OCI-M2 (cell line): Measurements from ENCODE around the gene WNK1.
"Not testable (repeated sequence)": the region's sequence is repeated elsewhere in the genome, so short reads cannot be mapped to it uniquely, and the experiment has no call there.

Source experiments
- DNase-seq: peaks from one replicate; lab custom pipeline; 2025; ENCODE audit not compliant: unreplicated experiment; lab: John Stamatoyannopoulos, UW

The WNK1 gene

DNA sequence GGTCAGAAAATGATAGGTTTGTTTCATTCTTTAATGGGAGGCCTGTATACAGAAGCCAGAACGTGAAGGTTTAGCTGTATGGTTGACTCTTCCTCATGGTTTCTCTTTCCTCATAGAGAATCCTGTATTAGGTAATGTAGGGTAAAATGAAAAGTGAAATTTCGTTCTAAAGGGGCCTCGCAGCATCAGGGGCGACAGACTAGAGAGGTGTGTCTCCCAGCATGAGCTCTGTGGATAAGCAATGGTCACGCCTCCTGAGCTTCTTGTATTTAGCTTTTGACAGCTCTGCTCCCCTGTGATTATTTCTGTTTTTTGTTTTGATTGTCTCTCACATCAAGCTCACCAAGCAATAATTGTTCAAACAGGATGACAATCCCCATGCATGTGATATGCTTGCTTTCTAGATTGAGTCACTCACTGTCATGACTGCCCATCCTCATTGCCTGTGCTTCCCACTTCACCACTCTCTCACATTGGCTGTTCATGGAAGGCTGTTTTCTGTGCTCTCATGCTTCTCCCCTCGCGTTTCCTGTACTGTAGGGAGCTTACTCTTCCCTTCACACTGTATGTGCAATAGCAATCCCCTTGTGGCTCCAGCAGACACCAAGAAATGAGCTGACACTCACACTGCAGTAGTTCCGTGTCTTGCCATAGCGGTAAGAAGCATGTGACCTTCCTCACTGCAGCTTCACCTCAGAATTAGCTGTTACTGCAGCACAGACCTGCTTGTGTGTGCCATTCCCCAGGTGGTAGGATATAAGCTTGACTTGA lies 153.1 kb downstream of the WNK1 start:
- DNase-seq: no peak

DNA sequence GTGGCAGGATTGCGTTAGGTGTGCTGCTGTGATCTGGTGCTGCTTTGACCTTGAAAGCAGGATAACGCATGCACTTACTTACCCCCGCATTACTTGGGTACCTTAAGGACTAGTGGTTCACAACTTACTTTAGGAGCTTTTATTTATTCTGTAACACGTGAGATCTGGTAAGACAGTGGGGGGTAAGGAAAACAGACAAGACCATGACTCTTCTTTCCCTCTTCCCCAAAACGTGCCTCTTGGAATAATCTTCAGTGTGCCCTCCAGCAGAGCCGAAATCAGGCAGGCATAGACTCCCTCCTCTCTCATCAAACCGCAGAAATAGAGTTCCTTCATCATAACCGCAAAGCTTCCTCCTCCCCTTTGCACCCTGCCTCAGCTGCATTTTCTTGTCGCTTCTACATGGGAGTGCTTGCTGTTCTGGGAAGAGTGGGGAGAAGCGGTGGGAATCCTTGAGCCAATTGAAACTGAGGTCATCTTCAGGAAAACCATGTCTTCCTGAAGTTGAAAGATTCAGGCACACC lies 153.7 kb downstream of the WNK1 start:
- DNase-seq: no peak

DNA sequence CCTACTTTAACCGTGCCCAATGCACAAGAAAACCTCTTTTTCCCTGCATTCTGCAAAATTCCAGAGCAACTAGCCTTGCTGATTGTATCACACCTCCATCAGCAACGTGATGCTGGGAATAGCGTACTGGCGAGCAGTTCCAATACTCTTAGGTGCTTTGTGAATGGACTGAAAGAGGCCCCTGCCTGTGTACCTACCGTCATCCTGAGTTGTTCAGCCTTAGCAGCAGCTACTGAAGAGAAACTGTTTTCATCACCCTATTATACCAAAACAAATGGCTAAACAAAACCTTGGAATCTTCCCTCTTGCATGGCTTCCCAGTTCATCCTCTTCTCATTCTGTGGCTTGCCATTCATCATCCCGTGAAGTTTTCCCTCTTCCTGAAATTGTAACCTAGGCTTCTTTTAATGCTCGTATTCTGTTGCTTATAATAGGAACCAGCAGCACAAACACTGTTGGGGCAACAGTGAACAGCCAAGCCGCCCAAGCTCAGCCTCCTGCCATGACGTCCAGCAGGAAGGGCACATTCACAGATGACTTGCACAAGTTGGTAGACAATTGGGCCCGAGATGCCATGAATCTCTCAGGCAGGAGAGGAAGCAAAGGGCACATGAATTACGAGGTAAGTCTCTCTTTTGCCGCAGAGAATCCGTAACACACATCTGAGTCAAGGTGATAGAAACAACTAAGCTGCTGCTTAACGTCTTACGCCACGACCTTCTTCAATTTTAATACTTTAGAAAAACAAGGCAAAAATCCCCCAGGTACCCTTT lies 155.2 kb downstream of the WNK1 start:
- DNase-seq: no peak

DNA sequence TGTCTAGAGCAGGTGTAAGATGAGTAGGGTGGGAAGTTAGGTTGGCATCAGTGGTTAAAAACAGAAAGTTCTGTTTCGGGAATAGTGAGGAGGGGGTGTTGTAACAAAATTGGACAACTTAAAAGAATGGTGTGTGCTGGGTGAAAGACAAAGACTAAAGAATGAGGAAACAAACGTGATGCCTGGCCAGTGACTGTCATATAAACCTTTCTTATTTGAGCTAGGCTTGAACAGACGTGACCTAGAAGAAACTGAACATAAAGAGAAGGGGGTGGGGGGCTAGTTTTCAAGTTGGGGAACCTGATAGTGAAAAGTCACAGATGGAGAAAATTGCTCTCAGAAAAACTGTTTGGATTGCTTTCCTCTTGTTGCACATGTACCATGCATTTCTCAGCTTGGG lies 157.5 kb downstream of the WNK1 start:
- no peak for DNase-seq

DNA sequence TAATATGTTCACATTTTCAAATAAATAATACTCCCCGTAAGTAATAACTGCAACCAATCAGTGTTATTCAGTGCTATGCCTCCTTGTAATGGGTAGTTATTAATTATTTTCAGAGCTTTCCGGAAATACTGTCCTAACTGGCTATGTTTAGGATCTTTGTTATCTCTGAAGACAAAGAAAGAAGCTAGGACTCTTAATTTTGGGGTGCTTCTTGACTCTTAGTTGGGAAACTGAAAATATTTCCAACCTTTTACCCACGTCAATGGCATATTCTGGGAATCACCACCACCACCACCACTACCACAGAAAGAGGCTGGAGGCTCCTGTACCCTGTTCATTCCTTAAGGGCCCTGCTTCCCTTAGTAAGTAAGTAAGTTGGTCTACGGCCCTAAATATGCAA lies 158.0 kb downstream of the WNK1 start:
- DNase-seq: no peak

DNA sequence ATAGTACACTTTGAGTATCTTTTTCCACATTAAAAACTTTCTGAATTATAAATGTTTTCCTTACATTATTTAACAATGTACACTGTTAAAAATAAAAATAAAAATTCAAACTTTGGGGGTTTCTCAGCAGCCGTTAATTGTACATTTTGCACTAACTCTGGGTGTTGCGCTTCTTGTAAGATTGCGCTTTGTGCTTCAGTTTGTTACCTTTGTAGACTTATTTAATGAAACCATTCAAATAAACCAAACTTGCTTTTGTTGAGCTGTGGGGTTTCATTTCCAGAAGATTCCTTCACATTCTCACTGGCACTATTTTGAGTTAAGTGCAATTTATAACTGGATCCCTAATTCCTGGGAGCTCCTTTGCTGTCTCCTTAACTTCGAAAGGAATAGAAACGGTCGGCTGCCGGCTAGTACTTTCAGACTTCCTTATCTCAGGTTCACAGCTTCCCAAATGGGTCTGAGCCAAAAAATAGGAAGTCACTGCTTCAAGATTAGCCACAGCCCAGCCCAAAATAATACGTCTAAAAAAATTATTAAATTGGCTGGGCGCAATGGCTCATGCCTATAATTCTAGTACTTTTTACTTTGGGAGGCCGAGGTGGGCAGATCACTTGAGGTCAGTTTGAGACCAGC lies 158.9 kb downstream of the WNK1 start:
- DNase-seq: no peak

DNA sequence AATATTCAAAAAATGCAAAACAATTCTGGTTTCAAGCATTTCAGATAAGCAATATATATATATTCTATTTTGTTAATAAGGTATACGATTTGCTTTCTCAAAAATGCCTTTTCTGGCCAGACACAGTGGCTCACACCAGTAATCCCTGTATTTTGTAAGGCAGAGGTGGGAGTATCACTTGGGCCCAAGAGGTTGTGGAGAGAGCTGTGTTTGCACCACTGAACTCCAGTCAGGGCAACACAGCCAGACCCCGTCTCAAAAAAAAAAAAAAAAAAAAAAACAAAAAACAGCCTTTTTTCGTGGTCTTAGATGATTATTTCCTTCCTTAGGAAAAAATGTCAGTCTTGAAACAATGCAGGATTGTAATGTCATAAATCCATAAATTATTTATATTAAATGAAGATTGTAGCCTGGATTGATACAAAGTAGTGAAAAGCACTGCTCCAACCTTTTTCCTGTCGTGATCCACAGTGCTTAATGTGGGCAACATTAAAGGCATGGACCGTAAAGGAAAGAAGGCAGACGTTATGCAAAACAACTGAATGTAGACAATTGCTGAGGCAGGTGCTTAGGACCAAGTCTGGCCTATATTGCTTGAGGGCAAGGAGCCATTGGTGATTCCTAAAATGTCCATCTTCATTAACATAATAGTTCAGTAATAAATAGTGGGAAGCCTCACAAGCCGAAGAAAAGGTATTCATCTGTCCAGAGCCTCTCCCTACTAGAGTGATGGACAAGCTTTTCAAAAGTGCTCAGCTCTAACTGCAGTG lies 160.3 kb downstream of the WNK1 start:
- no peak for DNase-seq

DNA sequence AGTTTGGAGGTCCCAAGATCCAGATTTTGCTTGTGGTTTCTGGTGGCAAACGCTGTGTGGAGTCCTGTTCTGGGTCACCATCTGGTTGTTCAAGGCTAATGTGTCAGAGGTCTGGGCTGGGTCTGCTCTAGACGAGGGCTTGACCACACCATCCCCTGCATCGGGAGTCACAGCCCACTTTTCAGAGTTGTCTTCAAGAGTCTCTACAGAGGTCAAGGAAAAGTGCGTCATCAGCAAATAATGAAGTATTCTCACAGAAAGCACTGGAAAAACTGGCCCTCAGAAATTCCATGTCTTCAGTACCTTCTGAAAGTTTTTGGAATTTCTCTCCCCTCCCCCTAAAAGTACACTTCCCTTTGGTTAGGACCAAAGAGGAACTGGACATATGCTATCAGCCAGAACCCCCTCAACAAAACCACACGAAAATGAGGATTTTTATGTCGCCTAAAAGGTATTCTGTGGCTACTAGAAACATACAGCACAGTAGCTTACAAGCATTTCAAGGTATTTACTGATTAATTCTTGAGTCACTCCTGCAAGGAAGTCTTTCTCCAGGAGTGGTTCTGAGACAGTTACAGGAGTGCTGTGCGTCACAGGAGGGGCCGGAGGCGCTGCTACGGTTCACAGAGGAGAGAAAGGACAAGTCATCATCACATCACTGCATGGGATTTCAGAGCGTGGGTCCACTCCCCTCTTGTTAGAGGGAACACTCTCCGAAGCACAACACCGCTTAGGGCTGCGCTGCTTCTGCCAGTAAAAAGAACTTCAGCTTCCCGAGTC lies 161.7 kb downstream of the WNK1 start:
- DNase-seq: no peak

DNA sequence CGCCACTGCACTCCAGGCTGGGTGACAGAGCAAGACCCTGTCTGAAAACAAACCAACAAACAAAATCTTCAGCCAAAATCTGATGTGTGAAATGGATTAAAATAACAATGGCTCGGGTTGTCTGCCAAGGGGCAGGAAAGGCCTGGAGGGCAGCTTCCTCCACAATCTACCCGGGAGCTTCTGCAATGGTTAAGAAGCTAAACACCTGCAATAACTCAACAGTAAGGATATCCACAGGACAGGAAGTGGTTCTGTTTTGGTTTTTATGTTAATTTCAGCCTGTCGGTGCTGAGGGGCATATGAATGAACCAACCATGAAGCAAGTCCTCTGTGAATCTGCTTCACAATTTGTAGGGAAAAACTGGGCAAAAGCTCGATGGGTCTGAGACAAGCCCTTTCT lies 162.7 kb downstream of the WNK1 start:
- DNase-seq: no peak

DNA sequence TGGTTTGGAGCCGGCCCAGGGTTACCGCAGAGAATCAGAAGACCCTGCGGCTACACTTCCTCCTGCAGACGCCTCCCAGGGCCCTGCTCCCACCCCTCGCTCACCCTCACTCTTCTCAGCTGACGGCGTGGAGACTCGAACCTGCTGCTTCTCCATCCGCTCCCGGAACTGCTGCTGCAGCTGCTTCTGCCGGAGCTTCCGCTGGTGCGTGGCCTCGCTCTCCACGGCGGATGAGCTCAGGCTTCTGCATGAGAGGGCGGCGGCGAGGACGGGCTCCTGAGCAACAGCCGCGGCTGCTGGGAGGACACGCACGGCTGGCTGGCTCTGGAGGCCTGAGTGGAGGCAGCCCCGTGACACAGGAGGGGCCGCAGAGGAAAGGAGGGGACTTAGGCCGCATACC lies 163.9 kb downstream of the WNK1 start:
- no peak for DNase-seq

DNA sequence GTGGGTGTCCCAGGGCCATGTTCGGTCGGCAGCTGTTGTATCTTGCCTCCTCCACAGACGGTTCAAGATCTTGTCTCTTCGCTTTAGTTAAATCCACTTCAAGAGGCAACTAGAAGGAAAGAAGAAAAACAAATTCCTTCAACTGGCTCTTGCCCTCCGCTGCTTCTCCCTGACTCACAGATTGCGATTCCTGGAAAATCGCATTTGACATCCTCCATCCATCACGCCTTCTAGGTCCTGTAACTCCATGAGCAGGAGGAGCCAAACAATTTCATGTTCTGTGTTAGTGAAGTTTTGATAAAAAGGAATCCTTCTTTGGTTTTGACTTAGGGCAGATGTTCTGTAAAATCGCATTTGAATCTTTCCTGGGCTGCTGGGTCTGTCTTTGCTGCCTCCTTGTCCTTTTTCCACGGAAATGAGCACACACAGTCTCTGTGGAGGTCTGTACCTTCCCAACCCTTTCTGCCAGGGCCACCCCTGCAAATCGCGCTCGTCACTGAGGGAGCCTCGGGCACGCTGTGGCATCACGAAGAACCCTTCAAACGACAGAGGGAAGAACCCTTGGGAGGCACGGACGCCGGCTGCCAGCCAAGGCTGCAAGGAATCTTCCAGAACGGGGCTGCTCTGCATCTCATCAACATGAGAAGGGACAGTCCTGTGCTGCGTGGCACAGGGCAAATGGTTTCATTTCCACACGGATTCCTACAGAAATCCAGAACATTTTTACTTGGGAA lies 164.5 kb downstream of the WNK1 start:
- DNase-seq: no peak

DNA sequence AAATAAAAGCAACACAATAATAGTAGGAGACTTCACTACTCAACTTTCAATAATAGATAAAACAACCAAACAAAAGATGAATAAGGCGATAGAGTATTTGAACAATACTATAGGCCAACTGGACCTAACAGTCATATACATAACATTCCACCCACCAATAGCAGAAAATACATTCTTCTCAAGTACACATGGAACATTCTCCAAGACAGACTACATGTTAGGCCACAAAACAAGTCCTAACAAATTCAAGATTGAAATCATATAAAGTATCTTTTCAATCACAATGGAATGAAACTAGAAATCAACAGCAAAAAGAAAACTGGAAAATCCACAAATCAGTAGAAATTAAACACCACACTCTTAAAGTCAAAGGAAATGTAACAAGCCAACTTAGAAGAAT lies 168.3 kb downstream of the WNK1 start:
- DNase-seq: no peak

DNA sequence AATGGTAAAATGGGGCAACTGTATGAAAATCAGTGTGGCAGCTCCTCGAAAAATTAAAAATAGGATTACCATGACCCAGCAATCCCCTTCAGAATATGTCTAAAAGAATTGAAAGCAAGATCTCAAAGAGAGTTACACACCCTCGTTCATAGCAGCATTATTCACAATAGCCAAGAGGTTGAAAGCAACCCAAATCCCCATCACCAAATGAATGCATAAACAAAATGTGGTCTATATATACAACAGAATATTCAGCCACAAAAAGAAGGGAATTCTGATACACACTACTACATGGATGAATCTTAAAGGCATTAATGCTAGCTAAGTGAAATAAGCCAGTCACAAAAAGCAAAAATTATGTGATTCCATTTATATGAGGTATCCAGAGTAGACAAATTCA lies 169.9 kb downstream of the WNK1 start:
- no peak for DNase-seq

DNA sequence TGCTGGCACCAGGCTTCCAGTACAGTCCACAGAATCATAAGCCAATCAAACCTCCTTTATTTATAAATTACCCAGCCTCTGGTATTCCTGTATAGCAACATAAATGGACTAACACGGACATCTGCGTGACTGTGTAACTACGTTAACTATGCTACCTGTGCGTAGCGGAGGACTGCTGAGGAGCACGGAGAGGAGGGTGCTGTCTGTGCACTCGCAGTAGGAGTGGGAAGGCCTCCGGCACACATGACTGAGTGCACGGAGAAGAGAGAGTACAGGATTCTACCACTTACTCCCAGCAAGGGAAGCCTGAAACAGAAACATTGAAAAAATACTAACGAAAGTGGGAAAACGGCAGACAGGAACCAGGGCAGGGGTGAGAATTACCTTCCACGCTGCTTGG lies 174.3 kb downstream of the WNK1 start:
- DNase-seq: no peak

DNA sequence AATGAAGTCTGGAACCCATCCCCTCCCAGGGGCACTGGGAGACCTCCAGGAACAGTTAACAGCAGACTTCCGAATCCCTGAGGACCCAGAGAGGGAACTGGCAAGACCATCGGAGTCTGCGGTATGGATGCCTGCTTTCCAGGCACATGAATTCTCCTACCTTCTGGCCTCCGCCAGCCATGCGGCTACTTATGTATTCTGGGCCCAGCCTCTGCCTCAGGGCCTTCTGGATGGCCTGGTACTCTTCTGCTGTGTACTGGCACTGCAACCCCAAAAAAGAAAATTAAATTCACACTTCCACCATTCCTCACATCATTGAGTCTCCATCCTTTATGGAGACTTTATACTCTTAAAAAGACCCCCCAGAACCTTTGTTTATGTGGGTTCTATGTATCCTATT lies 178.7 kb downstream of the WNK1 start:
- DNase-seq: no peak

DNA sequence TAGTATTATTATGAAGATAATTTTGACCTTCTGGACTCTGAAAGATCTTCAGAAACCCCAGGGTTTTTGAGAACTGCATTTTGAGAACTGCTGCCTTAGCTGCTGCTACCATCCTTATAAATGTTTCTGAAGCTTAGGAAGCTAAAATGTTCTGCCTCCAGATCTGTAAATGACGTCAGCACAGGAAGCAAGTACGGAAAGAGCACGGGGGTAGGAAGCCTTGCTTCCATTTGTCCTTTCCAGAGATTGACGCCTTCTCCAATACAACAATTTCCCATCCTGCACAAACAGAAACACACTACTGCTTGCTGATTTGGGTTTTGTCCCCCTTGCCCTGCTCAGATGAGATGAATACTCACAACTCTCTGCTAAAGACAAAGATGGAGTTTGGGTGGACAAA lies 179.2 kb downstream of the WNK1 start:
- no peak for DNase-seq

DNA sequence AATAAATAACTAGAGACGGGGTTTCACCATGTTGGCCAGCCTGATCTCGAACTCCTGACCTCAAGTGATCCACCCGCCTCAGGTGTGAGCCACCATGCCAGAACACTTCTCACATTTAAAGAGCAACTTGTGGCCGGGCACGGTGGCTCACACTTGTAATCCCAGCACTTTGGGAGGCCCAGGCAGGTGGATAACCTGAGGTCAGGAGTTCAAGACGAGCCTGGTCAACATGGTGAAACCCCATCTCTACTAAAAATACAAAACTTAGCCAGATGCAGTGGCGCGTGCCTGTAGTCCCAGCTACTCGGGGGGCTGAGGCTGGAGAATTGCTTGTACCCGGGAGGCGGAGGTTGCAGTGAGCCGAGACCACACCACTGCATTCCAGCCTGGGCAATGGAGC lies 183.5 kb downstream of the WNK1 start:
- not testable (repeated sequence) for DNase-seq

DNA sequence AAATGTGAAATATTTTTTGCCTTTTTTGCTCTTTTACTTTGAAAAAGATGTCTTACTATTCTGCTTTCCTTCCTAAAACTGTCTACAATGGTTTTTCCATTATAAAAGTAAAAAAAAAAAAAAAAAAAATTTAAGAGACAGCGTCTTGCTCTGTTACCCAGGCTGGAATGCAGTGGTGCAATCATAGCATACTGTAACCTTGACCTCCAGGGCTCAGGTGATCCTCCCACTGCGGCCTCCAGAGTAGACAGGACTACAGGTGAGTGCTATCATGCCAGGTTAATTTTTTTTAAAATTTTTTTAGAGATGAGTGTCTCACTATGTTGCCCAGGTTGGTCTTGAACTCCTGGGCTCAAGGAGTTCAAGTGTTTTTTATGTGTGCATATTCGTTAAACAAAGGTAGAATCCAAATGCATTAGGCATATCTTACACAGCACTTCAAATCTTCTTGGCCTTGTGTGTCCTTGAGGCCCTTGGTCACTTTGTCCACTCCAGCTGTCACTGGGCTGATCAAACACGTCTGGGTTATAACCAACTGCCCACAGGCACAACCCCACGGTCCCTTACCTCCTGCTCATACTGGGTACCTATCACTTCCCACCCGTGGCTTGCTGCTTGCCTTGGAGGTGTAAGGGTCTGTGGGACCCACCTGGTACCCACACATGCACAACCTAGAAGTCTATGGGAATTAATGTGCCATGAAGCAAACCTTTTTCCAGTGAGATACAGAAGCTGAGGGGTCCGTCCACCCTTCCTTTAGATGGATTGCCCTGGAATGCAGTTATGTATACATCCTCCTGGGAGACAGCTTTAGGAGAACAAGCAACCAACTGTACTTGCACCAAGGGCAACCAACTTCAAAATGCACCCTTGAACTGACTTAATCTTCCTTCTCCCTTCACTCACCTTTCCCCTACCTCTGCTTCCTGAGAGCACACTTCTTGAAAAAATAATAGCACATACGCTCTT lies 184.3 kb downstream of the WNK1 start:
- no peak for DNase-seq

DNA sequence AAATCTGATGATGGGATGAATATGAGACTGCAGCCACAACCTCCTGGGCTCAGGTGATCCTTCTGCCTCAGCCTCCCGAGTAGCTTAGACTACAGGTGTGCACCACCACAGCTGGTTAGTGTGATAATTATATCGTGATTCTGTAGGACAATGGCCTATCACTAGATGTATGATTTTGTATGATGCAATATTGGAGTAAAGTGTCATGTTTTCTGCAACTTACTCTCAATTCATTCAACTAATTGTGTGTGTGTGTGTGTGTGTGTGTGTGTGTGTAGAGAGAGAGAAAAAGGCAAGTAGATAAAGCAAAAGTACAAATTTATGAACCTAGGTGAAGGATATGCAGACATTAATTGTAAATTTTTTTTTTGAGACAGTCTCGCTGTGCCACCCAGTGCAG lies 186.4 kb downstream of the WNK1 start:
- DNase-seq: no peak
